GM12872 (cell line): ENCODE data around the gene CALHM5.

ENCODE experiments used
- CTCF ChIP-seq: IDR thresholded peaks from 3 replicates; pipeline ENCODE4 v1.5.1; 2011; ENCODE audit warnings: low read depth, mild to moderate bottlenecking, low read length, moderate library complexity; ENCODE audit not compliant: insufficient read depth

CALHM5 gene

GRCh38 chr6:116512734-116513133 is 1.3 kb downstream of the CALHM5 start:
- no peak for TF ChIP-seq CTCF

- TF ChIP-seq CTCF = no peak
Measured at GRCh38 chr6:116513224-116513875, 1.9 kb downstream of the CALHM5 start.

- TF ChIP-seq CTCF = no peak
Measured at GRCh38 chr6:116514111-116514510, 2.7 kb downstream of the CALHM5 start.

GRCh38 chr6:116515141-116515540 is 3.7 kb downstream of the CALHM5 start:
- no peak for TF ChIP-seq CTCF

- TF ChIP-seq CTCF = no peak
Measured at GRCh38 chr6:116518621-116519368, 7.4 kb downstream of the CALHM5 start.

- TF ChIP-seq CTCF = no peak
Measured at GRCh38 chr6:116522896-116523295, 11.5 kb downstream of the CALHM5 start.

- TF ChIP-seq CTCF = no peak
Measured at GRCh38 chr6:116524236-116524635, 12.8 kb downstream of the CALHM5 start.
